ENCODE data around the gene BAIAP2L2.

The BAIAP2L2 gene

DNA sequence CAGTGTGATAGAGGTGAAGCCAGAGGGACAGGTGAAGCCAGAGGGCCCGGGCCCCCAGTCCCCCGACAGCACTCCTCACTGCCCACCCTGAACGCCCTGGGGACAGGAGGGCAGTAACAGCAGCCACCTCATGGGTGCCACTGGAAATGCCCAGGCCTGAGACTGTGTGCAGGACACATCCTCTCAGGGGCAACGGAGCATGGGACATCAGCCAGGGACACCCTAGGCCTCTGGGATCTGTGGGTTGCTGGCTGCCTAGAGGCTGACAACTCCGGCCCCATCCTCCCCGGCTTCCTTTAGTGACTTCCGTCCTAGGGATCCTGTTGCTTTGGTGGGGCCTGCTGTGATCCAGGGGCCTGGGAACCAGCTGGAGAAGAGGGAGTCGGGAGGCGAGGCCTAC is 17.4 kb upstream of the BAIAP2L2 start:
- no peak for TF ChIP-seq CTCF (IDR thresholded peaks at IDR 0.05; ENCODE audit: low read depth, low read length)
- no peak overlapping the region for H3K4me3 ChIP-seq (ENCODE audit: low read depth, low read length)

DNA sequence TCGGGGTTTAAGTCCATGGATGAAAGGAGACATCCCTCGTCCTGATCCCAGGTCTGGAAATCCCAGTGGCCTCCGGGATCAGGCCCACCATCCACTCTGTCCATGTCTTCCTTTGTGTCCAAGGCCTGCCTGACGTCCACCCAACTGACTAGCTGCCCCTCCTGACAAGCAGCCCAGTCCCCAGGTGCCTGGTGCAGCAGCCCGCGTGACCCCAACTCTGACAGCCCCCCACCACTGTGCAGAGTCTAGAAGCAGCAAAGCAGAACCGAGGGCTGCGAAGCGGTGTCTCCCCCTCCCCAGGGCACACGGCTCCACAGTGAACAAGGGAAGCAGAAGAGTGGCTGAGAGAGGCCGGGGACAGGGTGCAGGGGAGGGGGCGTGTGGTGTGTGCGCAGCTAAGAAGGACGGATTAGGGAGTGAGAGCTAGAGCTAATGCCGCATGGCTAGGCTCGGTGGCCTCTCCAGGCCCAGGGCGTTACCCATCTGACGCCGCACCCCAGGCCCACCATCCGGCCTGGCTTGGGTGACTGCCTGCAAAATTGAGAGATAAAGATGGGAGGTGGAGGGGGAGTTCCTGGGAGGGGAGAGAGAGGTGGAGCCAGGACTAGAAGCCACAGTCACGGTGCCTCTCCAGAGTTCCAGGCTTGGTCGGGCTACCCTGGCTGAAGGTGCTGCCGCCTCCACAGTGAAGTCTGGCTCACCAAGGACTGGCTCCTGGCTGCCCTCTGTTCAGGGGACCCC is 16.6 kb upstream of the BAIAP2L2 start:
- no peak overlapping the region for H3K4me3 ChIP-seq (ENCODE audit: low read depth, low read length)
- TF ChIP-seq CTCF (IDR thresholded peaks at IDR 0.05; ENCODE audit: low read depth, low read length): no peak

DNA sequence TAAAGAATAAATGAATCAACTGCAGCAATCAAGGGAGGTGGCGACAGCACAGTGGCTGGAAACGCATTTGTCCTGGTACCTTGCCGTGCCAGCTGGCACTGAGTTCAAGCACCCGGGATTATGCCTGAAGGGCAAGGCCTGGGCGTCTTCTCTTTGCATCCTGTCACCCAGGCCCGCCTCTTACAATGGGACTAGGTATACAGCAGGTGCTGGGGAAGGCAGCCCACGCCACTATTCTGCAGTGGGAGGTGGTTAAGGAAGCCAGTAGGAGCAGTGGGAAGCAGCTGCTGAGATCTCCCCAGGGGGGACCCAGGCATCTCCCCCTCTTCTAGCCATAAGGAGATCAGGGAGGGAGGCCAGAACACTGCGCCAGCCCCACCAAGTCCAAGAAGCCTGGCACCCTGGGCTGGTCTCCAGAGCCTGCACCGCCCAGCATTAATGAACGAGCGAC is 15.3 kb upstream of the BAIAP2L2 start:
- H3K4me3 ChIP-seq (ENCODE audit: low read depth, low read length): no peak overlapping the region
- no peak for TF ChIP-seq CTCF (IDR thresholded peaks at IDR 0.05; ENCODE audit: low read depth, low read length)

DNA sequence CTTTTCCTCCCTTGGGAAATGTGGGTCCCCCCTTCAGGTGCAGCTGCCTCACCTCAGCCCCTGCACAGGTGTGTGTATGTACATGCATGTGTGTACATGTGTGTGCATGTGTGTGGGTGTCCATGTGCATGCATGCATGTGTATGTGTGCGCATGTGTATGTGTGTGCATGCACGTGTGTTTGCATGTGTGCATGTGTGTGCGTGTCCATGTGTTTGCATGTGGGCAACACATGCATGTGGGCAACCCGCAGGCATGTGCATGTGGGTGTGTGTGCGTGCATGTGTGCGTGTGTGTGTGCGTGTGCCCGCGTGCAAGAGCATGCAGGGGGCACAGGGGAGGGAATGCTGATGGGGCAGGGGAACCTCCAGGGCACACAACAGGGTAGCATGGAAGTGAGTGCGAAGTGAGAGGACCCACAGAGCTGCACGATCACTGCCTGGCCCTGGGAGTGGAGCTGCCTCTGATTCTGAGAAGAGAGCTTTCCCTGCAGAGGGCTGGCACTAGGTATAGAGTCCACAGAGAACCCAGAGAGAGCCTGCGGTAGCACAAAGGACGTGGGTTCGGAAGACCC is 14.6 kb upstream of the BAIAP2L2 start:
- no peak overlapping the region for H3K4me3 ChIP-seq (ENCODE audit: low read depth, low read length)
- TF ChIP-seq CTCF (IDR thresholded peaks at IDR 0.05; ENCODE audit: low read depth, low read length): no peak

- no peak for TF ChIP-seq CTCF (IDR thresholded peaks at IDR 0.05; ENCODE audit: low read depth, low read length)
- H3K4me3 ChIP-seq (ENCODE audit: low read depth, low read length): no peak overlapping the region
Observed at GRCh38 chr22:38124236-38124974, 13.9 kb upstream of the BAIAP2L2 start.

- no peak for TF ChIP-seq CTCF (IDR thresholded peaks at IDR 0.05; ENCODE audit: low read depth, low read length)
- no peak overlapping the region for H3K4me3 ChIP-seq (ENCODE audit: low read depth, low read length)
Observed at GRCh38 chr22:38122616-38123015, 12.1 kb upstream of the BAIAP2L2 start.

Data from WI38 (cell line).